HepG2 (cell line): ENCODE results near the gene MBTD1. TPM values are rescaled to one million over a fixed set of nuclear protein-coding genes. Genes with fewer than 3 reads are reported as not detected.
A peak's percentile ranks its signal among the peaks of the same experiment; 100 is the strongest.

Experiments
- ATAC-seq: fragments of 200-7000 bp; cut with Tn5 transposase; 3 replicates; pipeline ENCODE4 v1.9.1; 2020; ENCODE audit warnings: mild to moderate bottlenecking, moderate library complexity
- BruUV-seq: library from RNA; stranded (reverse); fragments of 400-500 nt; replicated peaks from 2 replicates; lab custom pipeline; 2021; lab: Mats Ljungman, UMichigan
- CTCF ChIA-PET: fragments of 300-600 bp; formaldehyde crosslinking; extraction: SDS; loops from one replicate; lab custom pipeline; 2021; ENCODE audit warnings: low total read pairs, inconsistent platforms, low intra/inter-chr PET ratio; lab: Yijun Ruan, JAX
- POLR2A ChIA-PET: fragments of 350-600 bp; sonication (Branson Sonifier 250); formaldehyde crosslinking; loops from one replicate; lab custom pipeline; 2020; ENCODE audit warnings: antibody characterized with exemption, inconsistent platforms; lab: Yijun Ruan, JAX
- DNase-seq: peaks from one replicate; pipeline ENCODE4 v3.0.0-alpha.2; 2015; ENCODE audit warnings: low spot score
- FAIRE-seq: peaks from 3 replicates; lab custom pipeline; 2011; peaks lifted over from hg19 to GRCh38; lab: Jason Lieb, UNC
- H2AFZ ChIP-seq: one replicate; pipeline ENCODE4 v1.6.1; 2011; ENCODE audit warnings: low read length, inconsistent platforms
- H3K27ac ChIP-seq: fragments of 300-600 bp; 3 replicates; pipeline ENCODE4 v1.8.0; 2011; ENCODE audit warnings: mixed run types, mild to moderate bottlenecking, mixed read lengths, low read length, inconsistent platforms; ENCODE audit not compliant: insufficient read depth; ENCODE audit errors: extremely low read length
- H3K27me3 ChIP-seq, 2 experiments: fragments of 200-600 bp in 1 of 2; 2 replicates in 1 of 2; 3 replicates in 1 of 2; pipeline versions ENCODE4 v1.6.0 to v1.8.0; 2011; ENCODE audit warnings: low read length in 2 of 2, mild to moderate bottlenecking in 2 of 2, moderate library complexity in 2 of 2, inconsistent platforms in 1 of 2; ENCODE audit not compliant: insufficient read depth in 2 of 2, control insufficient read depth in 1 of 2
- H3K36me3 ChIP-seq, 2 experiments: fragments of 200-600 bp in 1 of 2; replicated peaks in 1 of 2; 2 replicates in 1 of 2; 3 replicates in 1 of 2; pipeline versions ENCODE4 v1.5.1 to v1.8.0; 2011; ENCODE audit warnings: low read length in 2 of 2, inconsistent platforms in 1 of 2; ENCODE audit not compliant: insufficient read depth in 2 of 2, control insufficient read depth in 1 of 2
- H3K4me1 ChIP-seq: 2 replicates; pipeline ENCODE4 v1.5.1; 2012; ENCODE audit warnings: low read length, inconsistent platforms; ENCODE audit not compliant: insufficient read depth
- H3K4me2 ChIP-seq: 2 replicates; pipeline ENCODE4 v1.6.0; 2011; ENCODE audit warnings: low read depth, low read length, inconsistent platforms
- H3K4me3 ChIP-seq, 3 experiments: fragments of 200-600 bp in 1 of 3; sonication (generic), shearing (Covaris generic) in 1 of 3; replicated peaks in 1 of 3; 2 replicates each; pipeline ENCODE4 v1.5.1; 2011 to 2016; ENCODE audit warnings: low read length in 3 of 3, inconsistent platforms in 2 of 3, low read depth in 2 of 3, mild to moderate bottlenecking in 2 of 3, control low read depth in 1 of 3, mixed read lengths in 1 of 3; ENCODE audit not compliant: insufficient read depth in 1 of 3
- H3K79me2 ChIP-seq: one replicate; pipeline ENCODE4 v1.6.1; 2011; ENCODE audit warnings: low read length, inconsistent platforms; ENCODE audit not compliant: insufficient read depth
- H3K9ac ChIP-seq: 2 replicates; pipeline ENCODE4 v1.6.0; 2011; ENCODE audit warnings: mild to moderate bottlenecking, low read depth, low read length, inconsistent platforms; ENCODE audit not compliant: insufficient read depth
- H3K9me3 ChIP-seq: 2 replicates; pipeline ENCODE4 v1.5.1; 2012; ENCODE audit warnings: mild to moderate bottlenecking, low read length
- H4K20me1 ChIP-seq: 2 replicates; pipeline ENCODE4 v1.6.0; 2011; ENCODE audit warnings: inconsistent platforms, mild to moderate bottlenecking, low read length, moderate library complexity; ENCODE audit not compliant: insufficient read depth
- CEBPB ChIP-seq: IDR thresholded peaks from 2 replicates; pipeline ENCODE4 v1.6.1; 2011; ENCODE audit warnings: low read depth, low read length, improper control_type of control experiment, borderline replicate concordance
- FOXP4 ChIP-seq: sonication (generic); formaldehyde crosslinking; IDR thresholded peaks from 2 replicates; pipeline ENCODE4 v1.4.0; 2020; ENCODE audit warnings: missing genetic modification reagents
- HNF1A ChIP-seq, 2 experiments: sonication (generic) in 1 of 2; formaldehyde crosslinking in 1 of 2; IDR thresholded peaks; 2 replicates each; pipeline versions ENCODE4 v1.4.0 to v1.6.1; 2016 to 2020; ENCODE audit warnings: borderline replicate concordance in 1 of 2, low read depth in 1 of 2, mild to moderate bottlenecking in 1 of 2, missing genetic modification reagents in 1 of 2
- MED1 ChIP-seq: sonication (generic); formaldehyde crosslinking; IDR thresholded peaks from 2 replicates; pipeline ENCODE4 v1.4.0; 2020; ENCODE audit warnings: missing genetic modification reagents
- ZNF34 ChIP-seq: sonication (generic); formaldehyde crosslinking; IDR thresholded peaks from 2 replicates; pipeline ENCODE4 v1.4.0; 2020; ENCODE audit warnings: mild to moderate bottlenecking, missing genetic modification reagents, borderline replicate concordance
- WGBS: methylation state at CpG from one replicate; pipeline ENCODE4 v1.1.6; 2017; ENCODE audit warnings: low lambda C conversion rate; 5-methylcytosine and 5-hydroxymethylcytosine counted together
- in situ Hi-C: cut with HindIII; loops from 2 replicates; pipeline ENCODE4 v1.10.0; 2017; ENCODE audit warnings: low pct_unique_long_range_greater_than_20kb; ENCODE audit not compliant: extremely low pct_ligation_motif_present
- intact Hi-C: fragments of 100-400 bp; cut with micrococcal nuclease; formaldehyde crosslinking; loops from one replicate; pipeline ENCODE4 v1.10.0; 2022; ENCODE audit not compliant: unreplicated experiment
- polyA plus RNA-seq, 8 experiments: library from polyadenylated mRNA; depleted of rRNA in 3 of 8; stranded (reverse) in 7 of 8; unstranded in 1 of 8; fragments of >200 nt; fragmentation: Illumina TruSeq in 4 of 8; extraction: Trizol in 4 of 8; gene quantifications; 2 replicates each; pipeline versions ENCODE4 v1.2.1 to v1.2.3, GENCODE V29; 2011 to 2016; ENCODE audit warnings: low read depth in 4 of 8, missing spikeins in 1 of 8, mixed read lengths in 1 of 8; ENCODE audit not compliant: insufficient read depth in 1 of 8
- total RNA-seq, 5 experiments: library from RNA; depleted of rRNA; stranded (reverse); fragments of >200 nt; fragmentation: Illumina TruSeq; extraction: Trizol; gene quantifications; 2 replicates each; pipeline ENCODE4 v1.2.3, GENCODE V29; 2016; ENCODE audit warnings: low read depth in 1 of 5

MBTD1 gene
- total and polyA plus RNA-seq, 2 of the 13 experiments (the other 11 are each of a cell fraction or from before 2014, with no cell fraction given) = 20.9 TPM

DNA sequence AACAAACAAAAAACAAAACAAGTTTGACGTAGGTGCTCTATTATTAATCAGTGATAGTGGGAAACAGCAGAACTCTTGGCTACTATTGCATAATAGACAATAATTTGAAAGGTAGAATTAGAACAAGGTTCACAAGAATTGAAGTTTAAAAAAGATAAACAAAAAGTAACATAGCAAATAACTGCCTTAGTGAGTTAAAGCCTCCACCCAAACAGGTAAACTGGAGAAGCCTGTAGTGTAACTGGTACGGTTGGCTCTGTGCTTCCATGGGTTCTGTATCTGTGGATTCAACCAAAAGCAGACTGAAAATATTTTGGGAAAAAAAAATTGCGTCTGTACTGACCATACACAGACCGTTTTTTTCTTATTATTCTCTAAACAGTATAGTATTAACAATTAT is 38.5 kb downstream of the MBTD1 start:
- no peak overlapping the region for H3K4me3 ChIP-seq
- TF ChIP-seq ZNF34 (no peak), MED1 (CRISPR knock-in tag) (no peak), HNF1A (IDR thresholded peaks at IDR 0.05; ENCODE audit: low read depth) (no peak), HNF1A (CRISPR knock-in tag; IDR thresholded peaks at IDR 0.05; ENCODE audit: borderline replicate concordance) (no peak), FOXP4 (CRISPR knock-in tag) (no peak), CEBPB (peak; percentile 23; the same call in 1 of the 2 replicates)
- TF ChIP-seq, all 625 proteins: peak for 1
- ATAC-seq (no peak), FAIRE-seq (no peak), DNase-seq (no peak)
- H4K20me1 ChIP-seq = no peaks in the 10 kb centered on the region
- 95% methylated on average over 4 of the region's 4 CpGs for WGBS
- H3K36me3 ChIP-seq = peaks cover 26 to 85% of the 10 kb centered on the region in 2 experiments
- H3K9ac ChIP-seq = no peak overlapping the region
- H3K9me3 ChIP-seq = no peaks in the 10 kb centered on the region
- H3K27me3 ChIP-seq = no peaks in the 10 kb centered on the region
- no peak overlapping the region for H2AFZ ChIP-seq
- H3K27ac ChIP-seq = no peak overlapping the region
- ChIA-PET POLR2A (no interaction called here), CTCF (no interaction called here)
- no TSS peak for BruUV-seq
- H3K79me2 ChIP-seq = no peaks in the 10 kb centered on the region
- no peak overlapping the region for H3K4me2 ChIP-seq
- in situ Hi-C loops (no loop called here), intact Hi-C loops (no loop called here)
- no peaks in the 10 kb centered on the region for H3K4me1 ChIP-seq
